NCI-H524 treated with DMSO at 0.1 percent for 48 hours (cell line): ENCODE measurements around the gene MRPS23.

Experiments
- DNase-seq: peaks from one replicate; lab custom pipeline; 2025; lab: John Stamatoyannopoulos, UW

The MRPS23 gene

DNA sequence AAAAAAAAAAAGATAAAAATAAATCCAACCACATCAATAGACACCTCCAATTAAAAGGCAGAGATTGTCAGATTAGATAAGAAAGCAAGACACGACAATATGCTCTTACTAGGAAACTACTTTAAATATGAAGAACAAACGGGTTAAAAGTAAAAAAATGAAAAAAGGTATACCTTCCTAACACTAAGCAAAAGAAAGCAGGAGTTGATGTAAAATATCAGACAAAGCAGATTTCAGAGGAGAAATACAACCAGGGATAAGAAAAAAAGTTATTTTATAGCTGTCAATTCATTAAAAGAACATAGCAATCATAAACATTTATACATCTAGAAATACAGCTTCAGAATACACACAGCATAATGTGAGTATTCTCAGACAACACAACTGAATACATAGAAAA lies 55.0 kb downstream of the MRPS23 start:
- DNase-seq = no peak

GRCh38 chr17:57788725-57789124 lies 61.1 kb downstream of the MRPS23 start:
- no peak for DNase-seq

- no peak for DNase-seq
Observed at GRCh38 chr17:57785022-57785421, 64.8 kb downstream of the MRPS23 start.
